Measurements from ENCODE around the gene PCDH1. TPM values are rescaled to one million over a fixed set of nuclear protein-coding genes. Genes with fewer than 3 reads are reported as not detected.

Gene PCDH1
- total RNA-seq, 1 experiment from 2014 or later, result 1.6 TPM

DNA sequence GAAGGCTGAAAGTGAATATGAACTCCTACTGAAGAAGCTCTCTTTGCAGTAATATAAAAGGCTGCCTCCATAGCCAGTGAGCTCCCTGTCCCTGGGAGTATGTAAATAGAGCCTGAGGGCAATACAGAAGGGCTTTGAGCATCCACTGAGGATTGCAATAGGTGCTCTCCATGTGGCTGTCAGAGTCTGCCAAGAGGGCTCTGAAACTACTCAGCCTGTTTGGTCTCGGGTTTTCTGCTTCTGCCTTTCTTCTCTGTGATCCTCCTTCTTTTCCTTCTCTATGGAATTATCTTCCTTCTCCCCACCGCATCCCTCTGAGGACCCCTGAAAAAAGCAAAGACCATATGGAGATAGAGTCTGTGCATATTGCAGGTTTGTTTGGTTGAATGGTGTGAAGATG, 69.4 kb downstream of the PCDH1 start:
- DNase-seq (ENCODE audit: low read depth), result no peak

DNA sequence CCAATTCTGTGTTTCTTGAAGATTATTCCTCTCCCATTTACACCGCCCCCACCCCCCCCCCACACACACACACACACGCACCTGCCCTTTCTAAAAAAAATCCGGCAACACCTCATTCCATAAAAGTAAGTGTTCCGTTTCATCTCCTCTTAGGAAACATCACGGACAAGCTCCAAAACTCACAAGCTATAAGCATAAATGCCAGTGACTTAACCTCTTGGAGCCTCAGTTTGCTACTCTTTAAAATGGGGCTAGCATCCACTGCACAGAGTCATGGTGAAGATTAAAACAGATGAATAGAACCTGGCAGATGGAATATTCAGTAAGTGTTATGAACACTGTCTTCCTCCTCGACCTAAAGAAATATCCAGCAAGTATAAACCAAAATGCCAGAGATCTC, 70.5 kb downstream of the PCDH1 start:
- DNase-seq (ENCODE audit: low read depth), result no peak

DNA sequence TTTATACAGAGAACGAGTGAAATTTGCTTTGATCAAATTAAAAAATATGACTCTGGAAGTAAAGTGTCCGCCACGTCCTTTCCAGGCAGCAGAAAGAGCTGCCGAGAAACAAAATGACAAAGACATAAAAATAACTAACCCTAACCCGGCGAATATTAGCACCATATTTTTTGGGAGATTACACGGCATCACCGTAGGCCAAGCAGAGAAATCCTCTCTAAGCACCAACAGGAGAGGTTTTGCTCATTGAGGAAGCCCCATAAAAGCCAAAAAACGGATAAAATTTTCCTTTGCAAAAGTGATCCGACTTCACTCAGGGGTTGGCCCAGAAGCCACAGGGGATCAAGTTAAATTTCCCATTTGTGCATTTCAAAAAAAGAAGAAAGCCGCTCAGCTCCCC, 70.9 kb downstream of the PCDH1 start:
- no peak for DNase-seq (ENCODE audit: low read depth)

DNA sequence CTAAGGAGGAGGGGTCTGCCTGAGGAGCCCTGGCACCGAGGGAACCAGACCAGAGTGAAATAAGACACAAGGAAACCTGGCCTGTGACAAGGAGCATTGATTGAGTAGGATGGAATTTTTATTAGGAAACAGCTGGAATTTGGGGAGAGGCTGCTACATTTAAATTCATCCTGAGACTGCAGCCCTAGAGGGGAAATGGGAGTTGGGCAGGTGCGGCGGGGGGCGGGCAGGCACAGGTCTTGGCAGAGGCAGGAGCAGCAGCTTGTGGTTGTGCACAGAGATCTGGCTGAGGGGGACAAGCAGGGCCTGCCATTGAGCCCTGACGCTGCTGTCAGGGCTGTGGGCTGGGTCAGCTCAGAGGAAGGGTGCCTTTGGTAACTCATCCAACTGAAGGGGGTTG, 71.6 kb downstream of the PCDH1 start:
- no peak for DNase-seq (ENCODE audit: low read depth)

DNA sequence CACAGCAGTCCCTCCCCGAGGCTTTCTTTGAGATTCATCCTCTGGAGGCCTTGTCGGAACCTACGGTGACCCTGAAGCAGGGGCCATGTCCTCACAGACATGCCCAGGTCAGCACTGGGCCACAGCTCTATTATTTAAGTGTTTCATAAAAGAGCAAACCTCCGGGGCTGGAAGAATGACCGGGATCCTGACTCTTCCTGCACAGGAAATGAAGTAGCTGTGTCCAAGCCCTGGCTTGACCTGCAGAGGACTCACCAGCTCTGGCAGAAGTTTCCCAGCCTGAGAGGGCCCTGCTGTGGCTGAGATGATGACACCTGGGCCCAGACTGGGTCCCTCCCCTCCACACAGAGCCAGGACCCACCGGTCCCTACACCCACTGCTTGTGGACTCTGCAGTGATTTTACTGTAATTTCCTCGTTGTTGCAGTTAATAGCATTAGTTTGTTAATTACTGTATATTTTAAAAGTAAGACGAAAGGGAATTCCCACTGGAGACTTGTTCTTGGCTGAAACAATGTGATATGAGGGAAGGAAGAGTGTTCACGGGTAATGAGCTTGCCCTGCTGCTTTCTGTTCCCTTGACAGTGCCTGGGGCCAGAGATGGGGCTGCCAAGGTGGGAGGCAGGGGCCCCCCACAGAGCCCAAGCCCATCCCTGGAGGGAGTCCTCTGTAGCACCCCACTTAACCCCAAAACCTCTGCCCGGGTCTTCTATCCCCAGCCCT, 72.2 kb downstream of the PCDH1 start:
- DNase-seq (ENCODE audit: low read depth), result no peak

DNA sequence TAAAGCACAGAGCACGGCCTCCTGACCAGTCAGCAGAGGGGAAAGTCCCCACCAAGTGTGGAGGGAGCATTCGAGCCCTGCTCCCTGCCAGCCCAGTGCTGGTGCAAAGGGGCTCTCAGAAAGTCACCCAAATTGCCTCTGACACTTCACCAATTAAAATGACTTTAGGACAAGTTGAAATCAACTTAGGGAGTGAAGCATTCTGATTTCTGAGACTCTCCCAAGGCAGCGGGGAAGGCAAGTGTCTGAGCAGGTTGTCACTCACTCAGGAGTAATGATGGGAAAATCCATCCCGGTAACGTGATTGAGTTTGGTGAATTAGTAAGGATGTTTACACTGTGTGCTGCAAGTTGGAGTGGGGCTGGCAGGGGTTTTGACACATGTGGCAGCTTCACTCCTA, 73.7 kb downstream of the PCDH1 start:
- DNase-seq (ENCODE audit: low read depth), result no peak

Other genes with a start within 250 kb of the PCDH1 start
- 43.9 and 52.4 TPM in 2 replicates for gene HDAC3, start 241.6 kb downstream of the PCDH1 start, total RNA-seq (2014; rRNA removed; shearing (Covaris generic))
- 2.8 and 5.2 TPM in 2 replicates for gene RELL2, start 241.4 kb downstream of the PCDH1 start, total RNA-seq (2014; rRNA removed; shearing (Covaris generic))
- gene FCHSD1, start 227.0 kb downstream of the PCDH1 start, total RNA-seq (2014; rRNA removed; shearing (Covaris generic)), result 8.5 and 11.1 TPM in 2 replicates
- 5.3 and 5.4 TPM in 2 replicates for gene ARAP3, start 196.2 kb downstream of the PCDH1 start, total RNA-seq (2014; rRNA removed; shearing (Covaris generic))
- 33.9 and 35.8 TPM in 2 replicates for gene DELE1, start 45.5 kb upstream of the PCDH1 start, total RNA-seq (2014; rRNA removed; shearing (Covaris generic))
- not detected in 2 replicates for gene PCDH12, start 79.8 kb upstream of the PCDH1 start, total RNA-seq (2014; rRNA removed; shearing (Covaris generic))
- 65.5 and 66.9 TPM in 2 replicates for gene RNF14, start 90.7 kb upstream of the PCDH1 start, total RNA-seq (2014; rRNA removed; shearing (Covaris generic))
- gene GNPDA1, start 134.6 kb upstream of the PCDH1 start, total RNA-seq (2014; rRNA removed; shearing (Covaris generic)), result 53.5 and 70.5 TPM in 2 replicates
- 60.0 and 61.6 TPM in 2 replicates for gene NDFIP1, start 230.4 kb upstream of the PCDH1 start, total RNA-seq (2014; rRNA removed; shearing (Covaris generic))